H1 (cell line): ENCODE measurements around the gene TBX4. TPM values are rescaled to one million over a fixed set of nuclear protein-coding genes. Genes with fewer than 3 reads are reported as not detected.

Experiments
- CHD2 ChIP-seq: IDR thresholded peaks from 2 replicates; pipeline ENCODE4 v1.6.1; 2012; ENCODE audit warnings: low read length, improper control_type of control experiment
- CREB1 ChIP-seq: IDR thresholded peaks from 2 replicates; pipeline ENCODE4 v1.6.1; 2012; ENCODE audit warnings: inconsistent platforms
- MAFK ChIP-seq: IDR thresholded peaks from 2 replicates; pipeline ENCODE4 v1.6.1; 2012; ENCODE audit warnings: low read depth, mild to moderate bottlenecking, improper control_type of control experiment, low read length
- RFX5 ChIP-seq: IDR thresholded peaks from 2 replicates; pipeline ENCODE4 v1.6.1; 2011; ENCODE audit warnings: low read depth, low read length, improper control_type of control experiment, borderline replicate concordance
- SIRT6 ChIP-seq: IDR thresholded peaks from one replicate; pipeline ENCODE4 v1.7.1; 2012; ENCODE audit warnings: low read length, inconsistent platforms
- SP1 ChIP-seq: IDR thresholded peaks from 2 replicates; pipeline ENCODE4 v1.6.1; 2011; ENCODE audit warnings: low read depth, low read length
- SP4 ChIP-seq: IDR thresholded peaks from 2 replicates; pipeline ENCODE4 v1.6.1; 2012; ENCODE audit warnings: low read length, inconsistent platforms
- polyA plus RNA-seq, 7 experiments: library from polyadenylated mRNA; depleted of rRNA in 3 of 7; stranded (reverse) in 5 of 7; unstranded in 2 of 7; fragments of >200 nt in 5 of 7; fragments of 200-250 nt in 2 of 7; gene quantifications; 1 replicate in 5 of 7; 2 replicates in 1 of 7; 4 replicates in 1 of 7; pipeline versions ENCODE4 v1.2.1 to v1.2.3, GENCODE V29; 2011 to 2013; ENCODE audit warnings: missing spikeins in 2 of 7, mixed read lengths in 2 of 7
- total RNA-seq: library from RNA; stranded (reverse); fragmentation: NEBNext Ultra II Directional; extraction: Animal tissue kit (Norgen Biotek cat#: 25700); gene quantifications from 2 replicates; pipeline ENCODE4 v1.2.1, GENCODE V29; 2021

TBX4 gene
- total and polyA plus RNA-seq, 2 of the 8 experiments (the other 6 are each of a cell fraction or from before 2014, with no cell fraction given), result 0.02 TPM; not detected in 1

DNA sequence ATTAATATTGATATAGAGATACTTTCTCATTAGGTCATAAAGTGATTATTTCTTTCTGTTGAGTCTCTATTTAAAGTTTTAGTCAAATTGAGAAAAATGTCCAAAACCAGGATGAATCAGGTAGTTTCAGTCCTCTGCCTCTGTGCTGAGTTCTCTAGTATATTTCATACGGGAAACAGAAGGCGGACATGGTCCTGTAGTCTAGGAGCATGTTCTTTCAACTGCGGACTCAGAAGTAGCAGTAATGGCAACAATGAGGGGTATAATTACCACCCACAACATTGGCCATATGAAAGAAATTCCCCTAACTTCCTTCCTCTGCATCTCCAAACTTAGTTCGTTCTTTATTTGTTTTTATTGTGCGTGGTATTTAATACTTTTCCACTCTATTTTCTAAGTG lies 50.1 kb downstream of the TBX4 start (continued):
- TF ChIP-seq CHD2 (no peak), MAFK (no peak), SIRT6 (no peak), SP4 (no peak), RFX5 (no peak), SP1 (no peak), CREB1 (no peak)
- TF ChIP-seq, all 59 proteins: peak for 0
